Neural cell (in vitro differentiated cells): Measurements from ENCODE around the gene CD164L2. TPM values are rescaled to one million over a fixed set of nuclear protein-coding genes. Genes with fewer than 3 reads are reported as not detected.

ENCODE experiments used
- H2AFZ ChIP-seq: fragments of 200-600, 300-800 bp; sonication (generic), shearing (Covaris generic); 2 replicates; pipeline ENCODE4 v1.6.0; 2014; ENCODE audit warnings: low read depth, mild to moderate bottlenecking, antibody characterized with exemption, low read length, moderate library complexity
- H3F3A ChIP-seq: fragments of 200-600 bp; shearing (Covaris generic); 2 replicates; pipeline ENCODE4 v1.6.1; 2016; ENCODE audit warnings: mild to moderate bottlenecking, moderate library complexity, mixed read lengths, antibody characterized with exemption, low read length; ENCODE audit not compliant: insufficient read depth, poor library complexity, severe bottlenecking
- H3K27ac ChIP-seq: fragments of 200-600, 300-800 bp; sonication (generic), shearing (Covaris generic); 2 replicates; pipeline ENCODE4 v1.5.1; 2014; ENCODE audit warnings: mild to moderate bottlenecking, low read length, moderate library complexity
- H3K27me3 ChIP-seq: fragments of 300-800, 200-600 bp; sonication (generic), shearing (Covaris generic); 2 replicates; pipeline ENCODE4 v1.6.0; 2014; ENCODE audit warnings: mild to moderate bottlenecking, low read depth, low read length, moderate library complexity; ENCODE audit not compliant: insufficient read depth
- H3K36me3 ChIP-seq: fragments of 300-800, 200-600 bp; sonication (generic), shearing (Covaris generic); 2 replicates; pipeline ENCODE4 v1.5.1; 2014; ENCODE audit warnings: mild to moderate bottlenecking, antibody characterized with exemption, low read length, moderate library complexity; ENCODE audit not compliant: insufficient read depth
- H3K4me2 ChIP-seq: fragments of 300-800, 200-600 bp; sonication (generic), shearing (Covaris generic); 2 replicates; pipeline ENCODE4 v1.6.0; 2014; ENCODE audit warnings: mild to moderate bottlenecking, low read length
- H3K4me3 ChIP-seq: fragments of 300-800, 200-600 bp; sonication (generic), shearing (Covaris generic); 2 replicates; pipeline ENCODE4 v1.5.1; 2014; ENCODE audit warnings: mild to moderate bottlenecking, low read length, moderate library complexity
- H3K79me2 ChIP-seq: fragments of 200-600 bp; shearing (Covaris generic); replicated peaks from 2 replicates; pipeline ENCODE4 v1.6.0; 2014; ENCODE audit warnings: mild to moderate bottlenecking, low read length, moderate library complexity; ENCODE audit not compliant: insufficient read depth
- H3K9ac ChIP-seq: fragments of 300-800, 200-600 bp; sonication (generic), shearing (Covaris generic); 2 replicates; pipeline ENCODE4 v1.6.1; 2016; ENCODE audit warnings: mild to moderate bottlenecking, low read length, mixed read lengths
- H3K9me2 ChIP-seq: fragments of 200-600 bp; shearing (Covaris generic); 2 replicates; pipeline ENCODE4 v1.6.1; 2016; ENCODE audit warnings: mild to moderate bottlenecking, low read length, mixed read lengths; ENCODE audit not compliant: insufficient read depth
- H3K9me3 ChIP-seq: fragments of 200-600, 300-800 bp; sonication (generic), shearing (Covaris generic); 2 replicates; pipeline ENCODE4 v1.6.1; 2016; ENCODE audit warnings: mild to moderate bottlenecking, mixed run types, low read length, moderate library complexity, mixed read lengths
- H4K20me1 ChIP-seq: fragments of 200-600 bp; shearing (Covaris generic); 2 replicates; pipeline ENCODE4 v1.6.1; 2016; ENCODE audit warnings: mild to moderate bottlenecking, mixed run types; ENCODE audit not compliant: insufficient read depth
- EP300 ChIP-seq: fragments of 450-650 bp; conservative IDR thresholded peaks from 2 replicates; pipeline ENCODE4 v1.6.1; 2014; ENCODE audit warnings: antibody characterized with exemption, mild to moderate bottlenecking, moderate library complexity; ENCODE audit not compliant: poor library complexity, severe bottlenecking
- EZH2 ChIP-seq: fragments of 200-600, 300-800 bp; shearing (Covaris generic), sonication (generic); IDR thresholded peaks from 2 replicates; pipeline ENCODE4 v1.6.1; 2014; ENCODE audit warnings: antibody characterized with exemption, low read length, borderline replicate concordance, mild to moderate bottlenecking; ENCODE audit not compliant: insufficient read depth, poor library complexity, severe bottlenecking
- MXI1 ChIP-seq: fragments of 450-650 bp; conservative IDR thresholded peaks from 2 replicates; pipeline ENCODE4 v1.6.1; 2014; ENCODE audit warnings: antibody characterized with exemption, mild to moderate bottlenecking; ENCODE audit not compliant: poor library complexity, severe bottlenecking
- POLR2AphosphoS5 ChIP-seq: IDR thresholded peaks from 2 replicates; pipeline ENCODE4 v1.6.1; 2012
- RAD21 ChIP-seq: fragments of 450-650 bp; conservative IDR thresholded peaks from 2 replicates; pipeline ENCODE4 v1.6.1; 2014; ENCODE audit warnings: antibody characterized with exemption, mild to moderate bottlenecking, moderate library complexity
- REST ChIP-seq: IDR thresholded peaks from 2 replicates; pipeline ENCODE4 v1.6.1; 2012; ENCODE audit warnings: borderline replicate concordance
- SMC3 ChIP-seq: fragments of 450-650 bp; conservative IDR thresholded peaks from 2 replicates; pipeline ENCODE4 v1.6.1; 2014; ENCODE audit warnings: antibody characterized with exemption, mild to moderate bottlenecking, moderate library complexity; ENCODE audit not compliant: poor library complexity
- TAF1 ChIP-seq: IDR thresholded peaks from 2 replicates; pipeline ENCODE4 v1.6.1; 2012; ENCODE audit warnings: low read depth
- polyA plus RNA-seq: library from polyadenylated mRNA; depleted of rRNA; stranded (reverse); fragments of >200 nt; gene quantifications from 2 replicates; pipeline ENCODE4 v1.2.3, GENCODE V29; 2014
- TF ChIP-seq, protein P1 (sequence below): fragments of 450-650 bp; IDR thresholded peaks from 2 replicates; pipeline ENCODE4 v1.5.1; 2014; ENCODE audit warnings: antibody characterized with exemption, mild to moderate bottlenecking, moderate library complexity; ENCODE audit not compliant: poor library complexity, severe bottlenecking

Gene CD164L2
- polyA plus RNA-seq, 1 donor from 2014 or later: not detected

- H3F3A ChIP-seq: no peaks in the 10 kb centered on the region
- H2AFZ ChIP-seq: no peak overlapping the region
- H3K9me2 ChIP-seq: no peaks in the 10 kb centered on the region
- TF ChIP-seq TAF1 (no peak), SMC3 (no peak), MXI1 (no peak), RAD21 (no peak), EZH2 (no peak), EP300 (no peak), POLR2AphosphoS5 (no peak), REST (no peak)
- TF ChIP-seq, protein P1, sequence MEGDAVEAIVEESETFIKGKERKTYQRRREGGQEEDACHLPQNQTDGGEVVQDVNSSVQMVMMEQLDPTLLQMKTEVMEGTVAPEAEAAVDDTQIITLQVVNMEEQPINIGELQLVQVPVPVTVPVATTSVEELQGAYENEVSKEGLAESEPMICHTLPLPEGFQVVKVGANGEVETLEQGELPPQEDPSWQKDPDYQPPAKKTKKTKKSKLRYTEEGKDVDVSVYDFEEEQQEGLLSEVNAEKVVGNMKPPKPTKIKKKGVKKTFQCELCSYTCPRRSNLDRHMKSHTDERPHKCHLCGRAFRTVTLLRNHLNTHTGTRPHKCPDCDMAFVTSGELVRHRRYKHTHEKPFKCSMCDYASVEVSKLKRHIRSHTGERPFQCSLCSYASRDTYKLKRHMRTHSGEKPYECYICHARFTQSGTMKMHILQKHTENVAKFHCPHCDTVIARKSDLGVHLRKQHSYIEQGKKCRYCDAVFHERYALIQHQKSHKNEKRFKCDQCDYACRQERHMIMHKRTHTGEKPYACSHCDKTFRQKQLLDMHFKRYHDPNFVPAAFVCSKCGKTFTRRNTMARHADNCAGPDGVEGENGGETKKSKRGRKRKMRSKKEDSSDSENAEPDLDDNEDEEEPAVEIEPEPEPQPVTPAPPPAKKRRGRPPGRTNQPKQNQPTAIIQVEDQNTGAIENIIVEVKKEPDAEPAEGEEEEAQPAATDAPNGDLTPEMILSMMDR: no peak
- no peaks in the 10 kb centered on the region for H3K27me3 ChIP-seq
- H4K20me1 ChIP-seq: no peaks in the 10 kb centered on the region
- H3K4me3 ChIP-seq: no peak overlapping the region
- no peak overlapping the region for H3K27ac ChIP-seq
- H3K9me3 ChIP-seq: no peaks in the 10 kb centered on the region
- H3K9ac ChIP-seq: no peak overlapping the region
- H3K4me2 ChIP-seq: no peak overlapping the region
- no peaks in the 10 kb centered on the region for H3K79me2 ChIP-seq
- no peaks in the 10 kb centered on the region for H3K36me3 ChIP-seq
Observed at GRCh38 chr1:27430903-27431600, 47.9 kb upstream of the CD164L2 start.

DNA sequence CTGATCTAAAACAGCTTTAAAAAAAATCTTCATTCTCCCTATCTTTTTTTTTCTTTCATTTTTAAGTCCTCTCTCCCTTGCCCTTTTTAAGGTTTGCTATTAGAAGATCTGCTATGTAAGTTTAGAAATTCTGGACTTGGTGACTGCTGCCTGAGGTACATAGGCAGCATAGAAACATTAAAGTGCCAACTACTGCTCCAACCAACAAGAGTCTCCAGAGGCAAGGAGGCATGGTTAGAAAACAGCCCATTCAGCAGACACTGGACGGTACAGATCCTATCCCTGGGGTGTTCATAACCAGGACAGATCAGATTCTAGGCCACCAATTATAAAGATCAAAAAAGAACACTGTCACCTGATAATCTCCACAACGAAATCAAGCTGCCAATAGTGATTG lies 45.9 kb upstream of the CD164L2 start:
- Histone ChIP-seq H3K4me3 (no peak overlapping the region), H2AFZ (no peak overlapping the region), H3K9me3 (no peaks in the 10 kb centered on the region), H3K9ac (no peak overlapping the region), H3K9me2 (no peaks in the 10 kb centered on the region), H3K27ac (no peak overlapping the region), H3K36me3 (no peaks in the 10 kb centered on the region), H3F3A (no peaks in the 10 kb centered on the region), H4K20me1 (no peaks in the 10 kb centered on the region), H3K27me3 (no peaks in the 10 kb centered on the region), H3K79me2 (no peaks in the 10 kb centered on the region), H3K4me2 (no peak overlapping the region)
- TF ChIP-seq RAD21 (no peak), MXI1 (no peak), EP300 (no peak), SMC3 (no peak), REST (no peak), EZH2 (no peak), TAF1 (no peak), POLR2AphosphoS5 (no peak)
- TF ChIP-seq, protein P1: no peak
